GM12878 (cell line): ENCODE results near the gene KIF5C. TPM values are rescaled to one million over a fixed set of nuclear protein-coding genes. Genes with fewer than 3 reads are reported as not detected.

ENCODE experiments used
- ATAC-seq: fragments of 200-7000 bp; cut with Tn5 transposase; 3 replicates; pipeline ENCODE4 v1.9.1; 2020; ENCODE audit warnings: mild to moderate bottlenecking, moderate library complexity
- BruUV-seq: library from RNA; stranded (reverse); fragments of 400-500 nt; replicated peaks from 2 replicates; lab custom pipeline; 2021; lab: Mats Ljungman, UMichigan
- CTCF ChIA-PET: fragments of 300-600 bp; sonication (Branson Sonifier 250); formaldehyde crosslinking; extraction: SDS; loops from one replicate; lab custom pipeline; 2021; ENCODE audit warnings: inconsistent platforms; lab: Yijun Ruan, JAX
- POLR2A ChIA-PET: fragments of 350-600 bp; formaldehyde crosslinking; extraction: SDS; loops from one replicate; lab custom pipeline; 2021; ENCODE audit warnings: inconsistent platforms; lab: Charles Lee
- RAD21 ChIA-PET: fragments of 300-600 bp; sonication (Branson Sonifier 250); formaldehyde crosslinking; loops from one replicate; lab custom pipeline; 2023; ENCODE audit warnings: antibody characterized with exemption; ENCODE audit not compliant: unreplicated experiment; lab: Charles Lee
- SMC1A ChIA-PET: fragments of 300-600 bp; sonication (Branson Sonifier 250); formaldehyde crosslinking; loops from one replicate; lab custom pipeline; 2023; ENCODE audit not compliant: unreplicated experiment, uncharacterized antibody; lab: Charles Lee
- DNase-seq: peaks from one replicate; pipeline ENCODE4 v3.0.0-alpha.2; 2011; ENCODE audit warnings: low read depth, low spot score
- FAIRE-seq: peaks from 3 replicates; lab custom pipeline; 2011; peaks lifted over from hg19 to GRCh38; lab: Jason Lieb, UNC
- H2AFZ ChIP-seq: 2 replicates; pipeline ENCODE4 v1.6.0; 2011; ENCODE audit warnings: low read depth, low read length, control low read depth; ENCODE audit not compliant: control insufficient read depth
- H3K27ac ChIP-seq: 2 replicates; pipeline ENCODE4 v1.5.1; 2011; ENCODE audit warnings: control low read depth; ENCODE audit not compliant: control insufficient read depth, insufficient read depth
- H3K27me3 ChIP-seq, 2 experiments: replicated peaks in 1 of 2; 2 replicates each; pipeline versions ENCODE4 v1.6.0 to v1.6.1; 2011; ENCODE audit warnings: low read length in 1 of 2; ENCODE audit not compliant: control insufficient read depth in 2 of 2, insufficient read depth in 2 of 2
- H3K36me3 ChIP-seq, 2 experiments: 2 replicates each; pipeline ENCODE4 v1.5.1; 2011; ENCODE audit warnings: low read length in 1 of 2; ENCODE audit not compliant: control insufficient read depth in 2 of 2, insufficient read depth in 2 of 2
- H3K4me1 ChIP-seq: 2 replicates; pipeline ENCODE4 v1.6.1; 2011; ENCODE audit warnings: mild to moderate bottlenecking, low read length, moderate library complexity, mixed read lengths; ENCODE audit not compliant: control insufficient read depth, insufficient read depth
- H3K4me2 ChIP-seq: 2 replicates; pipeline ENCODE4 v1.6.0; 2011; ENCODE audit warnings: control low read depth; ENCODE audit not compliant: control insufficient read depth, insufficient read depth
- H3K4me3 ChIP-seq: fragments of 200-600 bp; sonication (generic); 2 replicates; pipeline ENCODE4 v1.5.1; 2016
- H3K79me2 ChIP-seq: 2 replicates; pipeline ENCODE4 v1.6.0; 2011; ENCODE audit warnings: low read length; ENCODE audit not compliant: control insufficient read depth, insufficient read depth
- H3K9ac ChIP-seq: 2 replicates; pipeline ENCODE4 v1.8.0; 2011; ENCODE audit warnings: low read length, control low read depth, mixed read lengths; ENCODE audit not compliant: control insufficient read depth, insufficient read depth
- H3K9me3 ChIP-seq: replicated peaks from 3 replicates; pipeline ENCODE4 v1.5.1; 2011; ENCODE audit warnings: mild to moderate bottlenecking, low read length; ENCODE audit not compliant: control insufficient read depth, insufficient read depth
- H4K20me1 ChIP-seq: 2 replicates; pipeline ENCODE4 v1.6.0; 2011; ENCODE audit not compliant: control insufficient read depth, insufficient read depth
- ATF7 ChIP-seq: fragments of 450-650 bp; IDR thresholded peaks from 2 replicates; pipeline ENCODE4 v1.6.1; 2016; ENCODE audit warnings: low read depth, mild to moderate bottlenecking
- BCL11A ChIP-seq: IDR thresholded peaks from 2 replicates; pipeline ENCODE4 v1.6.1; 2011; ENCODE audit warnings: low read depth, low read length
- CBX3 ChIP-seq: fragments of 200-600 bp; sonication (generic); IDR thresholded peaks from 2 replicates; pipeline ENCODE4 v1.6.1; 2016; ENCODE audit warnings: low read depth, borderline replicate concordance
- ESRRA ChIP-seq: IDR thresholded peaks from 2 replicates; pipeline ENCODE4 v1.6.1; 2012; ENCODE audit warnings: mild to moderate bottlenecking, low read length, improper control_type of control experiment
- IKZF1 ChIP-seq: fragments of 450-650 bp; conservative IDR thresholded peaks from 2 replicates; pipeline ENCODE4 v1.6.1; 2017; ENCODE audit warnings: antibody characterized with exemption, mild to moderate bottlenecking
- LARP7 ChIP-seq: fragments of 450-650 bp; IDR thresholded peaks from 2 replicates; pipeline ENCODE4 v1.6.1; 2017; ENCODE audit warnings: mild to moderate bottlenecking
- MEF2B ChIP-seq: fragments of 450-650 bp; IDR thresholded peaks from 2 replicates; pipeline ENCODE4 v1.6.1; 2018; ENCODE audit warnings: mild to moderate bottlenecking, moderate library complexity; ENCODE audit not compliant: partially characterized antibody, poor library complexity, severe bottlenecking
- NFYB ChIP-seq: IDR thresholded peaks from 2 replicates; pipeline ENCODE4 v1.6.1; 2011; ENCODE audit warnings: low read depth, mild to moderate bottlenecking, low read length, improper control_type of control experiment, moderate library complexity; ENCODE audit not compliant: insufficient read depth
- PBX3 ChIP-seq: IDR thresholded peaks from 2 replicates; pipeline ENCODE4 v1.6.1; 2011; ENCODE audit warnings: mild to moderate bottlenecking, low read depth, low read length, moderate library complexity; ENCODE audit not compliant: insufficient replicate concordance
- RB1 ChIP-seq: fragments of 450-650 bp; formaldehyde crosslinking; IDR thresholded peaks from 2 replicates; pipeline ENCODE4 v1.6.1; 2017; ENCODE audit warnings: mild to moderate bottlenecking, borderline replicate concordance
- SMAD5 ChIP-seq: IDR thresholded peaks from 2 replicates; pipeline ENCODE4 v1.6.1; 2016; ENCODE audit warnings: antibody characterized with exemption, low read depth
- SMC3 ChIP-seq: IDR thresholded peaks from 2 replicates; pipeline ENCODE4 v1.6.1; 2011; ENCODE audit warnings: low read length, improper control_type of control experiment, borderline replicate concordance
- SPI1 ChIP-seq: IDR thresholded peaks from 2 replicates; pipeline ENCODE4 v1.6.1; 2011; ENCODE audit warnings: low read depth, mild to moderate bottlenecking, low read length, moderate library complexity, borderline replicate concordance; ENCODE audit not compliant: insufficient read depth
- SREBF1 ChIP-seq: IDR thresholded peaks from 2 replicates; pipeline ENCODE4 v1.6.1; 2012; ENCODE audit warnings: mild to moderate bottlenecking, low read length
- STAT1 ChIP-seq: fragments of 450-650 bp; conservative IDR thresholded peaks from 2 replicates; pipeline ENCODE4 v1.6.1; 2014; ENCODE audit warnings: antibody characterized with exemption, mild to moderate bottlenecking
- SUZ12 ChIP-seq: fragments of 200-600 bp; sonication (generic); IDR thresholded peaks from one replicate; pipeline ENCODE4 v1.6.1; 2018; ENCODE audit warnings: antibody characterized with exemption, mild to moderate bottlenecking; ENCODE audit not compliant: unreplicated experiment
- ZBTB4 ChIP-seq: fragments of 450-650 bp; formaldehyde crosslinking; IDR thresholded peaks from 2 replicates; pipeline ENCODE4 v1.4.0; 2022; ENCODE audit warnings: mild to moderate bottlenecking, moderate library complexity
- ZNF217 ChIP-seq: fragments of 450-650 bp; IDR thresholded peaks from 2 replicates; pipeline ENCODE4 v1.6.1; 2017; ENCODE audit warnings: antibody characterized with exemption, mild to moderate bottlenecking
- ZNF384 ChIP-seq: IDR thresholded peaks from 2 replicates; pipeline ENCODE4 v1.6.1; 2012; ENCODE audit warnings: low read depth, mild to moderate bottlenecking, low read length, improper control_type of control experiment, borderline replicate concordance
- ZNF622 ChIP-seq: fragments of 450-650 bp; IDR thresholded peaks from 2 replicates; pipeline ENCODE4 v1.6.1; 2017; ENCODE audit warnings: mild to moderate bottlenecking, inconsistent platforms
- WGBS: methylation state at CpG from one replicate; pipeline ENCODE4 v1.1.6; 2016; ENCODE audit warnings: low lambda C conversion rate; ENCODE audit not compliant: insufficient replicate concordance, insufficient coverage; ENCODE audit errors: missing lambda C conversion rate; 5-methylcytosine and 5-hydroxymethylcytosine counted together
- in situ Hi-C: fragments of 300-500 bp; cut with MboI; formaldehyde crosslinking; loops from 9 replicates; pipeline ENCODE4 v1.14.3; 2018; ENCODE audit warnings: mixed read lengths
- intact Hi-C: fragments of 100-400 bp; cut with micrococcal nuclease; formaldehyde crosslinking; loops from one replicate; pipeline ENCODE4 v1.14.2; 2022; ENCODE audit not compliant: unreplicated experiment
- polyA plus RNA-seq, 11 experiments: library from polyadenylated mRNA; depleted of rRNA in 4 of 11; unstranded in 6 of 11; stranded (reverse) in 5 of 11; fragments of >200 nt; fragmentation: Nextera tagmentation in 4 of 11; fragmentation: Illumina TruSeq in 1 of 11; extraction: Ambion mirVana in 4 of 11; extraction: Trizol in 1 of 11; gene quantifications; 1 replicate in 1 of 11; 2 replicates in 10 of 11; pipeline versions ENCODE4 v1.2.1 to v1.2.3, GENCODE V29; 2011 to 2016; ENCODE audit warnings: inconsistent platforms in 2 of 11, missing spikeins in 2 of 11, low read depth in 1 of 11
- total RNA-seq, 4 experiments: library from RNA; depleted of rRNA in 3 of 4; stranded (reverse); fragments of >200 nt in 3 of 4; fragmentation: Illumina TruSeq in 1 of 4; extraction: Trizol in 1 of 4; gene quantifications; 2 replicates each; pipeline versions ENCODE4 v1.2.1 to v1.2.3, GENCODE V29; 2013 to 2021

Gene KIF5C
- total and polyA plus RNA-seq, 10 of the 15 experiments (the other 5 are each of a cell fraction or from before 2014, with no cell fraction given), result 0.08 to 0.49 (median 0.24) TPM

GRCh38 chr2:148952621-148953020, 77.6 kb downstream of the KIF5C start:
- no peak for ATAC-seq
- SMC1A ChIA-PET, result interaction anchor here (0.5 to 0.6 kb wide), 2 partner anchors 213 to 470 kb away, joined by 3 read pairs; no protein-coding TSS in a partner anchor

More at GRCh38 chr2:148952621-148953020, 77.6 kb downstream of the KIF5C start:
- intact Hi-C loops (no loop called here), in situ Hi-C loops (no loop called here)
- Histone ChIP-seq H3K9me3 (no peaks in the 10 kb centered on the region), H3K4me3 (no peak overlapping the region), H3K4me1 (no peaks in the 10 kb centered on the region), H3K36me3 (no peaks in the 10 kb centered on the region), H3K27me3 (no peaks in the 10 kb centered on the region), H3K9ac (no peak overlapping the region), H3K4me2 (no peak overlapping the region), H4K20me1 (no peaks in the 10 kb centered on the region), H2AFZ (no peak overlapping the region), H3K27ac (no peak overlapping the region), H3K79me2 (no peaks in the 10 kb centered on the region)
- TF ChIP-seq SPI1 (no peak), ZNF384 (no peak), ZBTB4 (CRISPR knock-in tag) (no peak), CBX3 (no peak), BCL11A (no peak), ESRRA (no peak), PBX3 (no peak), ZNF217 (no peak), IKZF1 (no peak), SMAD5 (no peak), STAT1 (no peak), ATF7 (no peak), ZNF622 (no peak), LARP7 (no peak), SREBF1 (no peak), SMC3 (no peak), RB1 (no peak), NFYB (no peak), MEF2B (no peak), SUZ12 (no peak)
- POLR2A ChIA-PET, result no interaction called here
- DNase-seq (no peak), FAIRE-seq (no peak)
- CTCF ChIA-PET, result no interaction called here
- 52% methylated on average over 5 of the region's 5 CpGs for WGBS
- no TSS peak for BruUV-seq
- RAD21 ChIA-PET, result no interaction called here
